Ovary (tissue), 9 donors: Measurements from ENCODE around the gene EPM2A. TPM values are rescaled to one million over a fixed set of nuclear protein-coding genes. Genes with fewer than 3 reads are reported as not detected.

Experiments used
- DNase-seq, 5 donors: peaks; one replicate each; pipeline ENCODE4 v3.0.0-alpha.2; 2019 to 2020
- H3K27ac ChIP-seq, 2 donors: fragments of 200-600 bp; one replicate each; pipeline versions ENCODE4 v1.5.1 to v1.8.0; 2019 to 2022
- H3K27me3 ChIP-seq: fragments of 200-600 bp; one replicate; pipeline ENCODE4 v1.8.0; 2022
- H3K36me3 ChIP-seq: fragments of 200-600 bp; sonication (generic); one replicate; pipeline ENCODE4 v1.5.1; 2019
- H3K4me1 ChIP-seq: one replicate; pipeline ENCODE4 v1.8.1; 2013; ENCODE audit warnings: mild to moderate bottlenecking, moderate library complexity; ENCODE audit not compliant: insufficient read depth
- H3K4me3 ChIP-seq: fragments of 200-600 bp; sonication (generic); one replicate; pipeline ENCODE4 v1.5.1; 2017
- H3K9me3 ChIP-seq, 2 donors: fragments of 200-600 bp in 1 of 2; sonication (generic) in 1 of 2; one replicate each; pipeline versions ENCODE4 v1.5.1 to v1.8.1; 2013 to 2019; ENCODE audit warnings: mild to moderate bottlenecking in 1 of 2, moderate library complexity in 1 of 2
- EP300 ChIP-seq: sonication (generic); formaldehyde crosslinking; IDR thresholded peaks from one replicate; pipeline ENCODE4 v1.6.1; 2017; ENCODE audit warnings: antibody characterized with exemption
- POLR2A ChIP-seq: fragments of 450-650 bp; IDR thresholded peaks from one replicate; pipeline ENCODE4 v1.6.1; 2017; ENCODE audit warnings: antibody characterized with exemption, mild to moderate bottlenecking, moderate library complexity
- WGBS, 3 donors: extraction: QIAGEN DNeasy Blood & Tissue Kit in 1 of 3; methylation state at CpG; one replicate each; pipeline versions ENCODE4 v1.1.5 to v1.1.7; 2013 to 2017; 5-methylcytosine and 5-hydroxymethylcytosine counted together
- intact Hi-C, 4 donors: fragments of 100-400 bp; cut with DNase I; formaldehyde crosslinking; loops; one replicate each; pipeline versions ENCODE4 v1.11.0 to v1.15.1; 2022 to 2023
- polyA plus RNA-seq, 2 donors: library from polyadenylated mRNA; stranded (reverse); fragments of 200-250 nt in 1 of 2; fragments of 350-450 nt in 1 of 2; fragmentation: Illumina TruSeq in 1 of 2; extraction: RNeasy Lipid Tissue Mini Kit (QIAGEN cat#74804) in 1 of 2; gene quantifications; one replicate each; pipeline ENCODE4 v1.2.3, GENCODE V29; 2013 to 2014
- total RNA-seq, 7 donors: library from RNA; depleted of rRNA in 2 of 7; stranded (reverse); fragments of >200 nt in 2 of 7; fragmentation: NEBNext Ultra II Directional in 3 of 7; extraction: Animal tissue kit (Norgen Biotek cat#: 25700) in 3 of 7; gene quantifications; one replicate each; pipeline versions ENCODE4 v1.1.0 to v1.2.4, GENCODE V29; 2016 to 2023
- TF ChIP-seq, protein P1 (sequence below), 3 donors: fragments of 450-650 bp in 2 of 3; fragments of 200-600 bp in 1 of 3; IDR thresholded peaks; one replicate each; pipeline versions ENCODE4 v1.5.1 to v1.8.0; 2016 to 2022; ENCODE audit warnings: antibody characterized with exemption in 3 of 3, mild to moderate bottlenecking in 1 of 3
- donor health status: DM: no; HTN: no; CAD: no; lungs with moderate emphysema.
- donor health status: DM: no; HTN: no; CAD: no.
- donor health status: Bipolar disorder and iron deficiency.
- donor health status: DM: yes; HTN: yes; CAD: no.
- donor health status: DM: no; HTN: no; CAD: no.
- donor health status: DM: yes; HTN: yes; CAD: no.

The EPM2A gene
- total and polyA plus RNA-seq, 9 donors: 6.0 to 23.9 (median 17.5) TPM

DNA sequence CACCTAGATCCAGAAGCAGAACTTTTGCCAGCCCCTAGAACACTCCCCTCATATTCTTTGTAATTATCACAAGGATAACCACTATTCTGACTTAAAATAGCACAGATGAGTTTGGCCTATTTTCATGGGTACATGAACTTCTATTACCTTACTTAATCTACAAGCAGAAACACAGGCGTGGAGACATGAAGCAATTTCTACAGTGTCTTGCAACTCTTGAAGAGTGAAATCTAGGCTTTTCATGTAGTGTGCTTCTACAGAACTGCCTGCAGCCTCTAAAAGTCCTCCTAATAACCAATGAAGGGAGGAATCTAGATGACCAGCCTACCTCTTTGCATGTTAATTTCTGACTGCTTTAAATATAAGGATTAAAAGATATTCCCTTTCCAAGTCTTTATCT, 82.7 kb downstream of the EPM2A start:
- WGBS, 3 donors: 92 to 97% (median 92%) methylated on average over 1 of the region's 1 CpG
- H3K9me3 ChIP-seq: no peaks in the 10 kb centered on the region
- H3K27me3 ChIP-seq: no peaks in the 10 kb centered on the region
- no peaks in the 10 kb centered on the region for H3K36me3 ChIP-seq
- no peak for TF ChIP-seq EP300
- no peak for TF ChIP-seq POLR2A
- TF ChIP-seq, protein P1, sequence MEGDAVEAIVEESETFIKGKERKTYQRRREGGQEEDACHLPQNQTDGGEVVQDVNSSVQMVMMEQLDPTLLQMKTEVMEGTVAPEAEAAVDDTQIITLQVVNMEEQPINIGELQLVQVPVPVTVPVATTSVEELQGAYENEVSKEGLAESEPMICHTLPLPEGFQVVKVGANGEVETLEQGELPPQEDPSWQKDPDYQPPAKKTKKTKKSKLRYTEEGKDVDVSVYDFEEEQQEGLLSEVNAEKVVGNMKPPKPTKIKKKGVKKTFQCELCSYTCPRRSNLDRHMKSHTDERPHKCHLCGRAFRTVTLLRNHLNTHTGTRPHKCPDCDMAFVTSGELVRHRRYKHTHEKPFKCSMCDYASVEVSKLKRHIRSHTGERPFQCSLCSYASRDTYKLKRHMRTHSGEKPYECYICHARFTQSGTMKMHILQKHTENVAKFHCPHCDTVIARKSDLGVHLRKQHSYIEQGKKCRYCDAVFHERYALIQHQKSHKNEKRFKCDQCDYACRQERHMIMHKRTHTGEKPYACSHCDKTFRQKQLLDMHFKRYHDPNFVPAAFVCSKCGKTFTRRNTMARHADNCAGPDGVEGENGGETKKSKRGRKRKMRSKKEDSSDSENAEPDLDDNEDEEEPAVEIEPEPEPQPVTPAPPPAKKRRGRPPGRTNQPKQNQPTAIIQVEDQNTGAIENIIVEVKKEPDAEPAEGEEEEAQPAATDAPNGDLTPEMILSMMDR (IDR thresholded peaks at IDR 0.05): no peak
- intact Hi-C loops: no loop called here
- no peak for DNase-seq
- H3K27ac ChIP-seq: no peak overlapping the region
- no peak overlapping the region for H3K4me3 ChIP-seq
- H3K4me1 ChIP-seq: no peaks in the 10 kb centered on the region

DNA sequence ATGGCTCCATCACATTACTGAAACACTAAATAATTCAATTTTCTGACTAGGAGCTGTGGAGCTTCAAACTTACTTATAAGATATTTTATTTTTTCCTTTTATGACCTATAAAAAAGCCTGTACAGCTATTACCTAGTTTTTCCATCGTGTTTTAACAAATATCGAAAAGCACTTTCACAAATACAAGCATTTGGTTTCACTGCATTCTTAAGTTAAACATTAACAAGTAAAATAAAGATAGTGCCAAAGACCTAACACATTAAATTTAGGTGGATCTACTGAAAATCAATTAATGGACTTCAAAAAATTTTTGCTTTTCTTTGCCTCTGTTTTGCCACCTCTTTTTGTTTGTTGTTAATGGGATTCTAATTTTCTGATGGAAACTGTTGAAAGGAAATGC, 83.3 kb downstream of the EPM2A start:
- no peaks in the 10 kb centered on the region for H3K27me3 ChIP-seq
- WGBS, 3 donors: 76 to 87% (median 86%) methylated on average over 2 of the region's 2 CpGs
- H3K9me3 ChIP-seq: no peaks in the 10 kb centered on the region
- intact Hi-C loops: no loop called here
- no peaks in the 10 kb centered on the region for H3K4me1 ChIP-seq
- H3K27ac ChIP-seq: no peak overlapping the region
- TF ChIP-seq EP300 (no peak), POLR2A (no peak)
- TF ChIP-seq, protein P1 (IDR thresholded peaks at IDR 0.05): no peak
- no peaks in the 10 kb centered on the region for H3K36me3 ChIP-seq
- no peak for DNase-seq
- H3K4me3 ChIP-seq: no peak overlapping the region

DNA sequence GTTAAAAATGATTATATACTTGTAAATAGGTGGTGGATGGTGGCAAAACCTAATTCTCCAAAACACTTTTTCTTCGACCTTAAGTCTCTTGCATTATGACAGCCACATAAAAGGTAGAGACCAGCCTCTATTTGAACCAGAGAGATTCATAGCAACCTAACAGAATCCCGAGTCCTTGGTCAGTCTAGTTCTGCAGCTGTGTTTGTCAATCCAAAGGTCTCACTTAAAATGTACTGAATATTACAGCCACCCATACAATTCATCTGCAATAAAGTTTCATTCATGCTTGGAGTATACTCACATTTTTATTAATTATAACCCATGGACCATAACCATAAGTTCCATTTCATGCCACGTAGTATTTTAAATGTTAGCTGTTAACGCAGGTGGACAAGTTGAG, 87.2 kb downstream of the EPM2A start:
- intact Hi-C loops: no loop called here

DNA sequence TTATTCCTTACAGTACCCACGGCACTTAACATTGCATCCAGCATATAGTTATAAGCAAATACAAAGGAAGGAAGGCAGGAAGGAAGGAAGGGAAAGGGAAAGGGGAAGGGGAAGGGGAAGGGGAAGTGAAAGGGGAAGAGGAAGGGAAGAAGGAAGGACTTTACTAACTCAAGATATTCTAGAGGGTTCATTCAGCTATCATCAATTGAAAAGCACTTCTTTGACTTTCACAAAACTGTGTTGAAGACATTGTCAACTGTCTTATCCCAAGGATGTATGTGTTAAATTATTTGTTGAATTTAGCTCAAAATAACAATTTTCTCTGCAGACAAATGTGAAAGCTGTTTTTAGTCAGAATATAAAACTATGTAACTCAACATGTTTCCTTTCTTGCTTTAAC, 87.7 kb downstream of the EPM2A start:
- TF ChIP-seq POLR2A (no peak), EP300 (no peak)
- TF ChIP-seq, protein P1 (IDR thresholded peaks at IDR 0.05): no peak
- Histone ChIP-seq H3K36me3 (no peaks in the 10 kb centered on the region), H3K9me3 (no peaks in the 10 kb centered on the region), H3K27ac (no peak overlapping the region), H3K4me1 (no peaks in the 10 kb centered on the region), H3K4me3 (no peak overlapping the region), H3K27me3 (no peaks in the 10 kb centered on the region)
- no peak for DNase-seq
- WGBS, 3 donors: 90 to 97% (median 96%) methylated on average over 1 of the region's 1 CpG
- intact Hi-C loops: no loop called here

More for the DNA sequence above, 87.2 kb downstream of the EPM2A start:
- Histone ChIP-seq H3K4me3 (no peak overlapping the region), H3K27ac (no peak overlapping the region), H3K36me3 (no peaks in the 10 kb centered on the region), H3K9me3 (no peaks in the 10 kb centered on the region), H3K27me3 (no peaks in the 10 kb centered on the region), H3K4me1 (no peaks in the 10 kb centered on the region)
- WGBS, 3 donors: 94 to 99% (median 96%) methylated on average over 4 of the region's 4 CpGs
- TF ChIP-seq, protein P1 (IDR thresholded peaks at IDR 0.05): no peak
- no peak for TF ChIP-seq POLR2A
- no peak for TF ChIP-seq EP300
- no peak for DNase-seq
